Mucosa of stomach (tissue), 1 donor: Measurements from ENCODE around the gene ACBD6.

Experiments
- H3K27me3 ChIP-seq: one replicate; pipeline ENCODE4 v1.7.0; 2013; ENCODE audit warnings: mild to moderate bottlenecking, low read length; ENCODE audit not compliant: control insufficient read depth, insufficient read depth
- H3K36me3 ChIP-seq: one replicate; pipeline ENCODE4 v1.7.0; 2013; ENCODE audit warnings: low read length; ENCODE audit not compliant: control insufficient read depth, insufficient read depth
- H3K4me1 ChIP-seq: one replicate; pipeline ENCODE4 v1.7.0; 2013; ENCODE audit warnings: mild to moderate bottlenecking, low read length; ENCODE audit not compliant: control insufficient read depth, insufficient read depth
- H3K4me3 ChIP-seq: one replicate; pipeline ENCODE4 v1.7.0; 2013; ENCODE audit warnings: low read length
- H3K9ac ChIP-seq: one replicate; pipeline ENCODE4 v1.7.0; 2013; ENCODE audit warnings: mild to moderate bottlenecking, low read length, moderate library complexity
- H3K9me3 ChIP-seq: one replicate; pipeline ENCODE4 v1.7.0; 2013; ENCODE audit warnings: mild to moderate bottlenecking, low read length, moderate library complexity; ENCODE audit not compliant: control insufficient read depth
- donor health status: Pancreatic carcinoma.

The ACBD6 gene

GRCh38 chr1:180522213-180522515, 19.8 kb upstream of the ACBD6 start:
- Histone ChIP-seq H3K9ac (no peak overlapping the region), H3K36me3 (no peaks in the 10 kb centered on the region), H3K27me3 (no peaks in the 10 kb centered on the region), H3K9me3 (no peaks in the 10 kb centered on the region), H3K4me3 (no peak overlapping the region), H3K4me1 (no peaks in the 10 kb centered on the region)

- Histone ChIP-seq H3K4me3 (no peak overlapping the region), H3K9ac (no peak overlapping the region), H3K27me3 (no peaks in the 10 kb centered on the region), H3K9me3 (no peaks in the 10 kb centered on the region), H3K4me1 (no peaks in the 10 kb centered on the region), H3K36me3 (no peaks in the 10 kb centered on the region)
Observed at GRCh38 chr1:180521474-180522212, 19.3 kb upstream of the ACBD6 start.

DNA sequence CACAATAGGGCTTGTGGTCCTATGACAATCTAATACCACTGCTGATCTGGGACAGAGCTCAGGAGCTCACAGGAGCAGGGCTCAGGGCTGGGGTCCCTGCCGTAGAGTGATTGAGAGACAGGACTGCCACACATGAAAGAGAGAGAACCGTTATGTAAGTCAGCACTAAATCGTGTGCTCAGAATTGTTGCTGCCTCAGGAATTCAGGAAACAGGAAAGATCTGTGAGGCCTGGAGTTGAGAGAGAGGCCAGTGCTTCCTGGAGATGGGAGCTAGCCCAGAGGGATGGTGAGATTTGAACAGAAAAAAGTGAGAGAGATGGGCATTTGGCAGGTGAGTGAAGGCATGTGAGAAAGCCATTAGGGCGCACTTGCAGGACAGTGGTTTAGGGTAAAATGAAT, 17.5 kb upstream of the ACBD6 start:
- Histone ChIP-seq H3K4me3 (no peak overlapping the region), H3K4me1 (no peaks in the 10 kb centered on the region), H3K9ac (no peak overlapping the region), H3K9me3 (no peaks in the 10 kb centered on the region), H3K36me3 (no peaks in the 10 kb centered on the region), H3K27me3 (no peaks in the 10 kb centered on the region)

DNA sequence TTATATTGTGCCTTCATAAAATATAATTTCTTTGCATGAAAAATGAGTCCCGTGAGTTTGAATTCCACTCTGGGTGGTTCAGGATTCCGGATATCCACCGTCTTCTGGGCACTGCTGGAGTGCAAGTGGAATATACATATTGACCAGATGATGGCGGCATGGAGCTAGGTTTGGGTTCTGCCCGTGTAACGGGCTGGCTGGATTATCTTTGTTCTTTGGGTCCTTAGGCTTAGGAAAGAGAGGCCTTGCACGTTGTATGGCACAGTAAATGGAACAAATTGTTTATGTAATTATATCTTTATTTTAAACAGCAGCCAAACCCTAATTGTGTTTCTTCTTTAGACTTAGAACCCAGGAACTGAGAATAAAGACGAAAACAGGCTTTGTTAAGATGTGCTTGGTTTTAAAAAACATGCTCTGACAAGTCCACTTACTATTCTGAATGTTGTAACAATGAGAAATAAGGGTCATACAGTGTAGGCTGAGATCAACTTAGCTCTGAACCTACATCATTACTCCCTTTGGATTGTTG, 13.5 kb upstream of the ACBD6 start:
- Histone ChIP-seq H3K9me3 (no peaks in the 10 kb centered on the region), H3K4me1 (no peaks in the 10 kb centered on the region), H3K27me3 (no peaks in the 10 kb centered on the region), H3K36me3 (no peaks in the 10 kb centered on the region), H3K4me3 (no peak overlapping the region), H3K9ac (no peak overlapping the region)

DNA sequence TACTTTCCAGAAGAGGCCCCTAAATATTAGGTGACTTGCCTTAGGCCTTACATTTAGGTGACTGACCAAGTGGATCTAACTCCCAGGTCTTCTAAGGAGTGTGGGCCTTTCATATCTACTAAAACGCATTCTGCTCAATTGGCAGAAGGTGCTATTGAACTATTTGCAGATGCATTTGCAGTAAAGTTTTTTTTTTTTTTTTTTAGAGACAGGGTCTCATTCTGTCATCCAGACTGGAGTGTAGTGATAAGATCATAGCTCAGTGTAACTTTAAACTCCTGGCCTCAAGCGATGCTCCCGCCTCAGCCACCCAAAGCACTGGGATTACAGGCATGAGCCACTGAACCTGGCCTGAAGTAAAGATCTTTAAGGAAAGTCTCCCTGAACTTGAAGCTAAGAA, 13.0 kb upstream of the ACBD6 start:
- H3K4me1 ChIP-seq: no peaks in the 10 kb centered on the region
- H3K4me3 ChIP-seq: no peak overlapping the region
- no peaks in the 10 kb centered on the region for H3K9me3 ChIP-seq
- H3K27me3 ChIP-seq: no peaks in the 10 kb centered on the region
- H3K36me3 ChIP-seq: no peaks in the 10 kb centered on the region
- no peak overlapping the region for H3K9ac ChIP-seq

DNA sequence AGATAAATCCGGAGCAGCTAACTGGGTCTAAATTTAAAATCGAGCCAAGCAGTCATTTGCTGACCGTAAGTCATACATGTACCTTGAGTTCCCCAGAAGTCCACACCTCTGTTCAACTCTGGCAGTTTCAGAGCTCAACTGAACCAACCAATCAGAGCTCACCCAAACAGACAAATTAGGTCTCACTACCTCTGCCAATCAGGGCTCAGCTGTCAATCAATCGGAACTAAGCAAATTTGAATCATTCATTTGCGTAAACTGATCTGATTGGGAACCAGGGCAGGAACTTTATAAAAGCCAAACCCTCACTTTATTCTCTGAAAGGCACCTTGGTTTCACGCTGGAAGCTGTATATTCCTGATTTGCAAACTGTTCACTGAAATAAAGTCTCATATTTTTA, 11.2 kb upstream of the ACBD6 start:
- no peaks in the 10 kb centered on the region for H3K4me1 ChIP-seq
- no peak overlapping the region for H3K4me3 ChIP-seq
- H3K27me3 ChIP-seq: no peaks in the 10 kb centered on the region

DNA sequence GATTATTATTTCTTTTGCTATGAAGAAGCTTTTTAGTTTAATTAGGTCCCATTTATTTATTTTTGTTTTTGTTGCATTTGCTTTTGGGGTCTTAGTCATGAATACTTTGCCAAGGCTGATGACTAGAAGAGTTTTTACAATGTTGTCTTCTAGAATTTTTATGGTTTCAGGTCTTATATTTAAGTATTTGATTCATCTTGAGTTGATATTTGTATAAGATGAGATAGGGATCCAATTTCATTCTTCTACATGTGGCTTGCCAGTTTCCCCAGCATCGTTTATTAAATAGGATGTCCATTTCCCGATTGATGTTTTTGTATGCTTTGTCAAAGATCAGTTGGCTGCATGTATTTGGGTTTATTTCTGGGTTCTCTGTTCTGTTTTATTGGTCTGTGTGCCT, 8.5 kb upstream of the ACBD6 start:
- H3K4me3 ChIP-seq: no peak overlapping the region
- no peaks in the 10 kb centered on the region for H3K27me3 ChIP-seq
- H3K9me3 ChIP-seq: no peaks in the 10 kb centered on the region
- H3K36me3 ChIP-seq: no peaks in the 10 kb centered on the region
- H3K9ac ChIP-seq: no peak overlapping the region
- H3K4me1 ChIP-seq: no peaks in the 10 kb centered on the region

More for the DNA sequence above, 11.2 kb upstream of the ACBD6 start:
- Histone ChIP-seq H3K9me3 (no peaks in the 10 kb centered on the region), H3K9ac (no peak overlapping the region), H3K36me3 (no peaks in the 10 kb centered on the region)

GRCh38 chr1:180508725-180509097, 6.3 kb upstream of the ACBD6 start:
- Histone ChIP-seq H3K4me1 (no peaks in the 10 kb centered on the region), H3K9ac (no peak overlapping the region), H3K9me3 (no peaks in the 10 kb centered on the region), H3K36me3 (no peaks in the 10 kb centered on the region), H3K27me3 (no peaks in the 10 kb centered on the region), H3K4me3 (no peak overlapping the region)

DNA sequence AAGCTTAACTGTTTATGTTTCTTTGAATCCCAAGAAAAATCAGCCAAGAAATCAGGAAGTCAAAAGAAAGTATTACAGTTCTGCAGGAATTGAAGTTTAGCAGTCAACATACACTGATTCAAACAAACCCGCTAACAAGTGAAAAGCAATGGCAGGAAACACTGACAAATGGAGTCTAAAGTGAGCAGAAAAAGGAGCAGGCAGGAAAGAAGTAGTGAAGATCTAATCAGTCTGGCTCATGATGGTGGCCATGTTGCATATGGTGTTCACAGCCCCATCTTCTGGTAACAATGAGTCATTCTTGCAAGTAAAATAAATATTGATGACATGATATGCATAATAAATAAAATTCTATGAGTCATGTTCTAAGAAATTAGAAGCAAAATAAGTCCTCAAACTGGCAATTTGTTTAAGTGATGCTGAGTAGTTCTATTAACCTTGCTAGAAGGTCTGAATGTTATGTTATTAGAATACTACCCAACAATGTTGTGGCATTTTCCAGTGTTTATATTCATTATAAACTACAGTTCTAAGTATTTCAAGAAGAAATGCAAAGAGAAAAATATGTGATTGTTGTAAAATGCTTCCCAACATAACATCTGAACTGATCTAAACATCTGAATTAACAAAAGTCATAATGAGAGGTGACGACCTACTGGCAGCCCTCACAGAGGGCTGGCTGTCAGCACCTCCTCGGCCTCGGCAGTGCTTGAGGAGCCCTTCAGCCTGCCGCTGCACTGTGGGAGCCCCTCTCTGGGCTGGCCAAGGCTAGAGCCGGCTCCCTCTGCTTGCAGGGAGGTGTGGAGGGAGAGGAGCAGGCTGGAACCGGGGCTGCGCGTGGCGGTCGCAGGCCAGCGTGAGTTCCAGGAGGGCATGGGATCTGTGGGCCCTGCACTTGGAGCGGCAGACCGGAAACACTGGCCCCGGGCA, 5.7 kb upstream of the ACBD6 start:
- Histone ChIP-seq H3K9me3 (no peaks in the 10 kb centered on the region), H3K36me3 (no peaks in the 10 kb centered on the region), H3K9ac (no peak overlapping the region), H3K27me3 (no peaks in the 10 kb centered on the region), H3K4me3 (no peak overlapping the region), H3K4me1 (no peaks in the 10 kb centered on the region)

DNA sequence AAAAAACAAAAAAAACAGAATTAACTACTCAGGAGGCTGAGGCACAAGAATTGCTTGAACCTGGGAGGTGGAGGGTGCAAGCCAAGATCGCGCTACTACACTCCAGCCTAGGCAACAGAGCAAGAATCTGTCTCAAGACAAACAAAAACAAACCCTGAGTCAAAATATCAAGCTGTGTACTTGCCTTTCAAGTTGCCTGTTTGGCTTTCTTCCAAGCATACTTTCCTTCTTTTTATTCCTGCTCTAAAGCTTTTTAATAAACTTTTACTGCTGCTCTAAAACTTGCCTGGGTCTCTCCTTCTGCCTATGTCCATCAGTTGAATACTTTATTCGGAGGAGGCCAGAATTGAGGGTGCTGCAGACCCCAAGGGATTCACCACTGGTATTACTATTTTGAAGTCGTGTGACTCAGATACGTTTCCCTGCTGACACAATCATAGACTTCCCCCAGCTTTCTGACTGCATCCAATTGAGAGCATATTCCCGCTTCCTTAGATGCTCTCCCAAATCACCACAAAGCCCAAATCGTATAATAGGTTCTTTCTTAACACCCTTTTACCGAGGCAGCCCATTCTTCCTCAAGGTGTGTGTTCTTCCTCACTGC, 3.5 kb upstream of the ACBD6 start:
- Histone ChIP-seq H3K36me3 (no peaks in the 10 kb centered on the region), H3K4me1 (peaks cover 5% of the 10 kb centered on the region), H3K9ac (no peak overlapping the region), H3K4me3 (no peak overlapping the region), H3K27me3 (no peaks in the 10 kb centered on the region), H3K9me3 (no peaks in the 10 kb centered on the region)

DNA sequence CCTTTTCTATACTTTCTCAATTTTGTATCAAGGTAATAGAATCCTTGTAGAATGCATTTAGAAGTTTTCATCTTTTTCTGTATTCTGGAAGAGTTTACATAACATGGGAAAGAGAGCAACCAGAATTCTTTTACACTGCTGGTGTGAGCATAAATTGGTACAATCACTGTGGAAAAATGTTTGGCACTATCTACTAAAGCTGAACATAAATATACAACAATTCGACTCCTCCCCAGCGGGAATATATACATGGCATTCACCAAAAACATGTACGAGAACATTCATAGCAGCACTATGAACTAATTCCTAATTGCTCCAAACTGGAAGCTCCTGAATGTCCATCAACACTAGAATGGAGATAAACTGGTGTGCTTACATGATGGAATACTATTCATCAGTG, 1.8 kb upstream of the ACBD6 start:
- no peaks in the 10 kb centered on the region for H3K36me3 ChIP-seq
- H3K9me3 ChIP-seq: no peaks in the 10 kb centered on the region
- H3K4me1 ChIP-seq: peaks cover 5% of the 10 kb centered on the region
- H3K4me3 ChIP-seq: no peak overlapping the region
- H3K9ac ChIP-seq: no peak overlapping the region
- H3K27me3 ChIP-seq: no peaks in the 10 kb centered on the region

DNA sequence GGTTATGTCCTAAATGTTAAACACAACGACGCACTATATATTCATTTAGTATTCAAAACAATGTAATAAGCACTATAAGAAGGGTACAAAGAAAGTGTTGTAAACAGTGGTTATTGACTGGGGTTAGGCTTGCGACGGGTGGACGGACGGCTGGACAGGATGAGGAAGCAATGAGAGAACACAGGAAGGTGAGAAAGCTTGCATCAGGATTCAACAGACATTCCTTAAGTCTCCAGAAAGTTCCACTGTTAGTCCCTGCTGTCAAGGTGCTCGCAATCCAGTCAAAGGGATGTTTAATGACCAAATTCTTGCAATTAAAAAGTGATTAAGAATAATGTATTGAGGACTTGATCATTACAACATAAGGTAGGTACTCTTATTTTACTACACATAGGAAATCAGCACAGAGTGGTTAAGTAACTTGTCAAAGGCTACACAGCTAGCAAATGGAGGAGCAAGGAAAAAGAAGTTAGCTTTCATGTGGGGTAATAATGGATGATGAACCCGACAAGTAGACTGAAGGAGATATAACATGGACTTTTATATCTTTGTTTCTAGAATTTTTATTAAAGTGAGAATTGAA, 994 bp upstream of the ACBD6 start:
- H3K27me3 ChIP-seq: no peaks in the 10 kb centered on the region
- H3K4me3 ChIP-seq: peak overlapping the region; percentile 87
- H3K9ac ChIP-seq: peak overlapping the region; percentile 78
- no peaks in the 10 kb centered on the region for H3K9me3 ChIP-seq
- H3K36me3 ChIP-seq: no peaks in the 10 kb centered on the region
- H3K4me1 ChIP-seq: peaks cover 5% of the 10 kb centered on the region
